ENCODE data around the gene ZNF14. TPM values are rescaled to one million over a fixed set of nuclear protein-coding genes. Genes with fewer than 3 reads are reported as not detected.

ZNF14 gene
- total and polyA plus RNA-seq, 9 of the 15 experiments (the other 6 are each of a cell fraction or from before 2014, with no cell fraction given), result 1.9 to 7.0 (median 4.0) TPM

DNA sequence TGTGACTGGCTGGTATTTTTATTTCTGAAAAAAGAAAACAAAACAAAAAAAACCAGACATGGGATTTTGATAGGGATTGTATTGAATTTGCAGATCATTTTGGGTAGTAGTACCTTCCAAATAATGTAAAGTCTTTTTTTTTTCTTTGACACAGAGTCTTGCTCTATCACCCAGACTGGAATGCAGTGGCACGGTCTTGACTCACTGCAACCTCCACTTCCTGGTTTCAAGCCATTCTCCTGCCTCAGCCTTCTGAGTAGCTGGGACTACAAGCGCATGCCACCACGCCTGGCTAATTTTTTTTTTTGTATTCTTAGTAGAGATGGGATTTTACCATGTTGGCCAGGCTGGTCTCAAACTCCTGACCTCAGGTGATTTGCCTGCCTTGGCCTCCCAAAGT, 60.1 kb downstream of the ZNF14 start:
- intact Hi-C loops (cut with micrococcal nuclease) (no loop called here), in situ Hi-C loops (cut with MboI) (no loop called here)
- ATAC-seq, result no peak
- Histone ChIP-seq H3K4me1 (replicated peaks in 1 of 2; ENCODE audit: control insufficient read depth in 2 of 2, insufficient read depth in 2 of 2, low read length in 2 of 2) (peaks cover 6 to 21% of the 10 kb centered on the region in 2 experiments), H3K27ac (ENCODE audit: extremely low read depth, low read depth, low read length) (no peak overlapping the region), H3K27me3 (ENCODE audit: control insufficient read depth in 2 of 2, insufficient read depth in 2 of 2, low read length in 2 of 2) (no peaks in the 10 kb centered on the region), H4K20me1 (replicated peaks; ENCODE audit: control insufficient read depth, insufficient read depth, low read length) (no peaks in the 10 kb centered on the region), H3K9me3 (replicated peaks; ENCODE audit: control insufficient read depth, insufficient read depth, low read depth, low read length) (peaks cover 15% of the 10 kb centered on the region), H3K4me2 (ENCODE audit: insufficient read depth, low read length) (no peak overlapping the region), H3K9me1 (ENCODE audit: control insufficient read depth, insufficient read depth, low read length) (no peaks in the 10 kb centered on the region), H3K4me3 (no peak overlapping the region), H3K36me3 (ENCODE audit: control insufficient read depth, insufficient read depth, low read length) (peaks cover 36% of the 10 kb centered on the region; the same call in 2 of the 3 replicates), H2AFZ (ENCODE audit: low read depth, low read length) (no peak overlapping the region), H3K9ac (ENCODE audit: insufficient read depth in 1 of 2, low read depth in 2 of 2, low read length in 2 of 2) (no peak overlapping the region), H3K79me2 (ENCODE audit: control insufficient read depth, insufficient read depth, low read length) (peaks cover 24% of the 10 kb centered on the region)
- TF ChIP-seq, protein P1, sequence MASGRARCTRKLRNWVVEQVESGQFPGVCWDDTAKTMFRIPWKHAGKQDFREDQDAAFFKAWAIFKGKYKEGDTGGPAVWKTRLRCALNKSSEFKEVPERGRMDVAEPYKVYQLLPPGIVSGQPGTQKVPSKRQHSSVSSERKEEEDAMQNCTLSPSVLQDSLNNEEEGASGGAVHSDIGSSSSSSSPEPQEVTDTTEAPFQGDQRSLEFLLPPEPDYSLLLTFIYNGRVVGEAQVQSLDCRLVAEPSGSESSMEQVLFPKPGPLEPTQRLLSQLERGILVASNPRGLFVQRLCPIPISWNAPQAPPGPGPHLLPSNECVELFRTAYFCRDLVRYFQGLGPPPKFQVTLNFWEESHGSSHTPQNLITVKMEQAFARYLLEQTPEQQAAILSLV (tag; IDR thresholded peaks at IDR 0.05), result no peak
- TF ChIP-seq, protein P2, sequence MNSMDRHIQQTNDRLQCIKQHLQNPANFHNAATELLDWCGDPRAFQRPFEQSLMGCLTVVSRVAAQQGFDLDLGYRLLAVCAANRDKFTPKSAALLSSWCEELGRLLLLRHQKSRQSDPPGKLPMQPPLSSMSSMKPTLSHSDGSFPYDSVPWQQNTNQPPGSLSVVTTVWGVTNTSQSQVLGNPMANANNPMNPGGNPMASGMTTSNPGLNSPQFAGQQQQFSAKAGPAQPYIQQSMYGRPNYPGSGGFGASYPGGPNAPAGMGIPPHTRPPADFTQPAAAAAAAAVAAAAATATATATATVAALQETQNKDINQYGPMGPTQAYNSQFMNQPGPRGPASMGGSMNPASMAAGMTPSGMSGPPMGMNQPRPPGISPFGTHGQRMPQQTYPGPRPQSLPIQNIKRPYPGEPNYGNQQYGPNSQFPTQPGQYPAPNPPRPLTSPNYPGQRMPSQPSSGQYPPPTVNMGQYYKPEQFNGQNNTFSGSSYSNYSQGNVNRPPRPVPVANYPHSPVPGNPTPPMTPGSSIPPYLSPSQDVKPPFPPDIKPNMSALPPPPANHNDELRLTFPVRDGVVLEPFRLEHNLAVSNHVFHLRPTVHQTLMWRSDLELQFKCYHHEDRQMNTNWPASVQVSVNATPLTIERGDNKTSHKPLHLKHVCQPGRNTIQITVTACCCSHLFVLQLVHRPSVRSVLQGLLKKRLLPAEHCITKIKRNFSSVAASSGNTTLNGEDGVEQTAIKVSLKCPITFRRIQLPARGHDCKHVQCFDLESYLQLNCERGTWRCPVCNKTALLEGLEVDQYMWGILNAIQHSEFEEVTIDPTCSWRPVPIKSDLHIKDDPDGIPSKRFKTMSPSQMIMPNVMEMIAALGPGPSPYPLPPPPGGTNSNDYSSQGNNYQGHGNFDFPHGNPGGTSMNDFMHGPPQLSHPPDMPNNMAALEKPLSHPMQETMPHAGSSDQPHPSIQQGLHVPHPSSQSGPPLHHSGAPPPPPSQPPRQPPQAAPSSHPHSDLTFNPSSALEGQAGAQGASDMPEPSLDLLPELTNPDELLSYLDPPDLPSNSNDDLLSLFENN (IDR thresholded peaks at IDR 0.05; ENCODE audit: low read depth in 2 of 2, low read length in 2 of 2), result no peak
- TF ChIP-seq STAT5B (CRISPR knock-in tag; IDR thresholded peaks at IDR 0.05) (no peak), CCNT2 (IDR thresholded peaks at IDR 0.05; ENCODE audit: borderline replicate concordance, extremely low read depth, insufficient read length, low read depth, low read length) (no peak), ZNF76 (CRISPR knock-in tag; IDR thresholded peaks at IDR 0.05; ENCODE audit: borderline replicate concordance) (no peak), ZKSCAN3 (CRISPR knock-in tag; IDR thresholded peaks at IDR 0.05) (no peak), SAFB (IDR thresholded peaks at IDR 0.05; ENCODE audit: borderline replicate concordance, low read depth, low read length) (no peak), LCOR (CRISPR knock-in tag; IDR thresholded peaks at IDR 0.05) (no peak)
- no peak for DNase-seq (ENCODE audit: extremely low read depth in 1 of 4, low spot score in 3 of 4)
- ChIA-PET POLR2A (no interaction called here), CTCF (ENCODE audit: low intra/inter-chr PET ratio) (no interaction called here)
- BruUV-seq (replicated peaks), result no TSS peak
- 91% methylated on average over 3 of the region's 3 CpGs for WGBS (ENCODE audit: insufficient coverage, low coverage, missing lambda C conversion rate)
- no peak for FAIRE-seq

Measured in K562 (cell line).